Natural killer cell treated with Interleukin-12 subunit alpha and Interleukin-12 subunit beta and Interleukin-15 and Interleukin-18, amount 100 ng/mL, for 72 hours (primary cell): ENCODE results near the gene ACOX3. TPM values are rescaled to one million over a fixed set of nuclear protein-coding genes. Genes with fewer than 3 reads are reported as not detected.

Experiments used
- ATAC-seq, 2 donors: fragments of 150-1000 bp; cut with Tn5 transposase in 1 of 2; sonication (Bioruptor Pico), chemical (Tn5 transposase) in 1 of 2; 2 replicates each; pipeline ENCODE4 v1.10.0; 2021
- DNase-seq: peaks from one replicate; pipeline ENCODE4 v3.0.0; 2022; ENCODE audit warnings: low spot score
- H3K27ac Mint-ChIP-seq, 2 donors: 1 replicate in 1 of 2; 2 replicates in 1 of 2; pipeline ENCODE4 v1.8.0; 2022; ENCODE audit warnings: mixed read lengths in 2 of 2, mild to moderate bottlenecking in 1 of 2, moderate library complexity in 1 of 2
- H3K27me3 Mint-ChIP-seq, 2 donors: 1 replicate in 1 of 2; 2 replicates in 1 of 2; pipeline ENCODE4 v1.8.0; 2022; ENCODE audit warnings: mixed read lengths in 2 of 2
- H3K36me3 Mint-ChIP-seq: one replicate; pipeline ENCODE4 v1.8.0; 2022; ENCODE audit warnings: mixed read lengths
- H3K4me1 Mint-ChIP-seq, 2 donors: 1 replicate in 1 of 2; 2 replicates in 1 of 2; pipeline ENCODE4 v1.8.0; 2022; ENCODE audit warnings: low read depth in 2 of 2, mixed read lengths in 2 of 2, mild to moderate bottlenecking in 1 of 2
- H3K4me3 Mint-ChIP-seq: one replicate; pipeline ENCODE4 v1.8.0; 2022; ENCODE audit warnings: mixed read lengths
- H3K9me3 Mint-ChIP-seq: 2 replicates; pipeline ENCODE4 v1.8.0; 2022; ENCODE audit warnings: mixed read lengths
- total RNA-seq, 2 donors: library from RNA; stranded (reverse); gene quantifications; one replicate each; pipeline ENCODE4 v1.2.3, GENCODE V29; 2022

The ACOX3 gene
- total RNA-seq, 2 donors from 2014 or later: 19.9 to 22.2 TPM

GRCh38 chr4:8401665-8402064 lies 38.9 kb downstream of the ACOX3 start:
- H3K27ac Mint-ChIP-seq: no peak overlapping the region

GRCh38 chr4:8400632-8401325 lies 39.7 kb downstream of the ACOX3 start:
- ATAC-seq (no peak), DNase-seq (no peak)
- H3K27ac Mint-ChIP-seq: no peak overlapping the region
- H3K27me3 Mint-ChIP-seq: no peaks in the 10 kb centered on the region
- H3K9me3 Mint-ChIP-seq: no peaks in the 10 kb centered on the region
- no peak overlapping the region for H3K4me3 Mint-ChIP-seq
- H3K36me3 Mint-ChIP-seq: peaks cover 8% of the 10 kb centered on the region
- no peaks in the 10 kb centered on the region for H3K4me1 Mint-ChIP-seq

More at GRCh38 chr4:8401665-8402064, 38.9 kb downstream of the ACOX3 start:
- ATAC-seq (no peak), DNase-seq (peak; percentile 59)
- Mint-ChIP-seq H3K36me3 (peaks cover 8% of the 10 kb centered on the region), H3K27me3 (no peaks in the 10 kb centered on the region), H3K4me3 (no peak overlapping the region), H3K4me1 (no peaks in the 10 kb centered on the region), H3K9me3 (no peaks in the 10 kb centered on the region)

- Mint-ChIP-seq H3K36me3 (peaks cover 8% of the 10 kb centered on the region), H3K9me3 (no peaks in the 10 kb centered on the region), H3K27ac (no peak overlapping the region), H3K27me3 (no peaks in the 10 kb centered on the region), H3K4me3 (no peak overlapping the region), H3K4me1 (no peaks in the 10 kb centered on the region)
- no peak for ATAC-seq
- no peak for DNase-seq
Measured at GRCh38 chr4:8399298-8399697, 41.2 kb downstream of the ACOX3 start.

- H3K27ac Mint-ChIP-seq: no peak overlapping the region
- no peak for DNase-seq
- peaks cover 8% of the 10 kb centered on the region for H3K36me3 Mint-ChIP-seq
- no peaks in the 10 kb centered on the region for H3K4me1 Mint-ChIP-seq
- no peak for ATAC-seq
- no peaks in the 10 kb centered on the region for H3K9me3 Mint-ChIP-seq
- no peak overlapping the region for H3K4me3 Mint-ChIP-seq
- no peaks in the 10 kb centered on the region for H3K27me3 Mint-ChIP-seq
Measured at GRCh38 chr4:8398347-8398746, 42.2 kb downstream of the ACOX3 start.

GRCh38 chr4:8396762-8397406 lies 43.6 kb downstream of the ACOX3 start:
- Mint-ChIP-seq H3K27ac (no peak overlapping the region), H3K36me3 (peaks cover 8% of the 10 kb centered on the region), H3K9me3 (no peaks in the 10 kb centered on the region), H3K27me3 (no peaks in the 10 kb centered on the region), H3K4me1 (peaks cover 0 to 7% of the 10 kb centered on the region in 2 donors), H3K4me3 (no peak overlapping the region)
- ATAC-seq (peak in 1 of 2 donors; percentile 11), DNase-seq (no peak)

- H3K9me3 Mint-ChIP-seq: no peaks in the 10 kb centered on the region
- H3K36me3 Mint-ChIP-seq: peaks cover 8% of the 10 kb centered on the region
- H3K27me3 Mint-ChIP-seq: no peaks in the 10 kb centered on the region
- ATAC-seq (no peak), DNase-seq (no peak)
- H3K4me3 Mint-ChIP-seq: no peak overlapping the region
- peaks cover 0 to 8% of the 10 kb centered on the region in 2 donors for H3K4me1 Mint-ChIP-seq
- H3K27ac Mint-ChIP-seq: no peak overlapping the region
Measured at GRCh38 chr4:8395504-8396296, 44.8 kb downstream of the ACOX3 start.

- DNase-seq (no peak), ATAC-seq (no peak)
- Mint-ChIP-seq H3K4me1 (peaks cover 0 to 8% of the 10 kb centered on the region in 2 donors), H3K4me3 (no peak overlapping the region), H3K27ac (no peak overlapping the region), H3K9me3 (no peaks in the 10 kb centered on the region), H3K36me3 (peaks cover 8% of the 10 kb centered on the region), H3K27me3 (no peaks in the 10 kb centered on the region)
Measured at GRCh38 chr4:8394806-8395205, 45.7 kb downstream of the ACOX3 start.

GRCh38 chr4:8394061-8394519 lies 46.4 kb downstream of the ACOX3 start:
- H3K27me3 Mint-ChIP-seq: no peaks in the 10 kb centered on the region
- DNase-seq: no peak
- no peak overlapping the region for H3K4me3 Mint-ChIP-seq
- no peaks in the 10 kb centered on the region for H3K9me3 Mint-ChIP-seq
- H3K36me3 Mint-ChIP-seq: peaks cover 8% of the 10 kb centered on the region
- H3K27ac Mint-ChIP-seq: no peak overlapping the region
- H3K4me1 Mint-ChIP-seq: peaks cover 0 to 8% of the 10 kb centered on the region in 2 donors
- no peak for ATAC-seq

GRCh38 chr4:8393593-8394038 lies 46.9 kb downstream of the ACOX3 start:
- DNase-seq (no peak), ATAC-seq (peak in 1 of 2 donors; percentile 35)
- peaks cover 0 to 8% of the 10 kb centered on the region in 2 donors for H3K4me1 Mint-ChIP-seq
- no peak overlapping the region for H3K4me3 Mint-ChIP-seq
- no peak overlapping the region for H3K27ac Mint-ChIP-seq
- H3K9me3 Mint-ChIP-seq: no peaks in the 10 kb centered on the region
- H3K27me3 Mint-ChIP-seq: no peaks in the 10 kb centered on the region
- peaks cover 6% of the 10 kb centered on the region for H3K36me3 Mint-ChIP-seq

- Mint-ChIP-seq H3K4me3 (no peak overlapping the region), H3K36me3 (no peaks in the 10 kb centered on the region), H3K4me1 (peaks cover 0 to 8% of the 10 kb centered on the region in 2 donors), H3K27me3 (no peaks in the 10 kb centered on the region), H3K9me3 (no peaks in the 10 kb centered on the region), H3K27ac (no peak overlapping the region)
- no peak for ATAC-seq
- no peak for DNase-seq
Measured at GRCh38 chr4:8392591-8393190, 47.8 kb downstream of the ACOX3 start.

- Mint-ChIP-seq H3K4me1 (peaks cover 0 to 8% of the 10 kb centered on the region in 2 donors), H3K27ac (no peak overlapping the region), H3K27me3 (no peaks in the 10 kb centered on the region), H3K9me3 (no peaks in the 10 kb centered on the region), H3K4me3 (no peak overlapping the region), H3K36me3 (no peaks in the 10 kb centered on the region)
- ATAC-seq: no peak
- no peak for DNase-seq
Measured at GRCh38 chr4:8391972-8392371, 48.6 kb downstream of the ACOX3 start.

- DNase-seq (no peak), ATAC-seq (no peak)
- no peaks in the 10 kb centered on the region for H3K27me3 Mint-ChIP-seq
- H3K36me3 Mint-ChIP-seq: no peaks in the 10 kb centered on the region
- H3K4me3 Mint-ChIP-seq: no peak overlapping the region
- peaks cover 0 to 8% of the 10 kb centered on the region in 2 donors for H3K4me1 Mint-ChIP-seq
- no peak overlapping the region for H3K27ac Mint-ChIP-seq
- H3K9me3 Mint-ChIP-seq: no peaks in the 10 kb centered on the region
Measured at GRCh38 chr4:8391071-8391470, 49.5 kb downstream of the ACOX3 start.

GRCh38 chr4:8390577-8390976 lies 49.9 kb downstream of the ACOX3 start:
- Mint-ChIP-seq H3K27ac (no peak overlapping the region), H3K27me3 (no peaks in the 10 kb centered on the region), H3K36me3 (no peaks in the 10 kb centered on the region), H3K4me3 (no peak overlapping the region), H3K9me3 (no peaks in the 10 kb centered on the region), H3K4me1 (peaks cover 0 to 8% of the 10 kb centered on the region in 2 donors)
- DNase-seq (no peak), ATAC-seq (no peak)
